Astrocyte (in vitro differentiated cells and primary cell): ENCODE measurements around the gene PTH1R. TPM values are rescaled to one million over a fixed set of nuclear protein-coding genes. Genes with fewer than 3 reads are reported as not detected.

ENCODE experiments used
- DNase-seq: peaks from one replicate; pipeline ENCODE4 v3.0.0-alpha.2; 2010; ENCODE audit warnings: low read depth
- FAIRE-seq: peaks from 2 replicates; lab custom pipeline; 2011; peaks lifted over from hg19 to GRCh38; lab: Jason Lieb, UNC
- H2AFZ ChIP-seq: 2 replicates; pipeline ENCODE4 v1.6.0; 2012; ENCODE audit warnings: low read depth, low read length, inconsistent platforms
- H3K27ac ChIP-seq: 2 replicates; pipeline ENCODE4 v1.5.1; 2011; ENCODE audit warnings: low read depth, low read length, inconsistent platforms
- H3K27me3 ChIP-seq: 2 replicates; pipeline ENCODE4 v1.6.0; 2011; ENCODE audit warnings: low read length, inconsistent platforms; ENCODE audit not compliant: insufficient read depth
- H3K36me3 ChIP-seq: 2 replicates; pipeline ENCODE4 v1.5.1; 2011; ENCODE audit warnings: low read length, inconsistent platforms; ENCODE audit not compliant: insufficient read depth
- H3K4me1 ChIP-seq: 2 replicates; pipeline ENCODE4 v1.5.1; 2011; ENCODE audit warnings: low read length, inconsistent platforms; ENCODE audit not compliant: insufficient read depth
- H3K4me2 ChIP-seq: 2 replicates; pipeline ENCODE4 v1.6.0; 2012; ENCODE audit warnings: low read length, inconsistent platforms
- H3K4me3 ChIP-seq: 2 replicates; pipeline ENCODE4 v1.5.1; 2011; ENCODE audit warnings: low read depth, mild to moderate bottlenecking, low read length, inconsistent platforms; ENCODE audit not compliant: insufficient read depth
- H3K79me2 ChIP-seq: 2 replicates; pipeline ENCODE4 v1.6.0; 2012; ENCODE audit warnings: mild to moderate bottlenecking, low read length, inconsistent platforms; ENCODE audit not compliant: insufficient read depth
- H3K9ac ChIP-seq: 2 replicates; pipeline ENCODE4 v1.6.0; 2012; ENCODE audit warnings: mild to moderate bottlenecking, low read length, inconsistent platforms
- H3K9me3 ChIP-seq: 2 replicates; pipeline ENCODE4 v1.5.1; 2012; ENCODE audit warnings: low read depth, mild to moderate bottlenecking, low read length, inconsistent platforms; ENCODE audit not compliant: insufficient read depth
- H4K20me1 ChIP-seq: 2 replicates; pipeline ENCODE4 v1.6.0; 2012; ENCODE audit warnings: low read length, inconsistent platforms; ENCODE audit not compliant: insufficient read depth
- H3K27ac Mint-ChIP-seq: one replicate; pipeline ENCODE4 v1.8.0; 2021; ENCODE audit warnings: mild to moderate bottlenecking, mixed read lengths; ENCODE audit not compliant: unreplicated experiment
- H3K27me3 Mint-ChIP-seq: one replicate; pipeline ENCODE4 v1.8.0; 2021; ENCODE audit warnings: low read depth, mixed read lengths; ENCODE audit not compliant: unreplicated experiment
- H3K36me3 Mint-ChIP-seq: one replicate; pipeline ENCODE4 v1.8.0; 2021; ENCODE audit warnings: low read depth, mixed read lengths; ENCODE audit not compliant: unreplicated experiment
- H3K4me1 Mint-ChIP-seq: one replicate; pipeline ENCODE4 v1.8.0; 2021; ENCODE audit warnings: low read depth, mixed read lengths; ENCODE audit not compliant: unreplicated experiment
- H3K4me3 Mint-ChIP-seq: one replicate; pipeline ENCODE4 v1.8.0; 2021; ENCODE audit warnings: mild to moderate bottlenecking, moderate library complexity, mixed read lengths; ENCODE audit not compliant: unreplicated experiment
- H3K9me3 Mint-ChIP-seq: one replicate; pipeline ENCODE4 v1.8.0; 2021; ENCODE audit warnings: mild to moderate bottlenecking, mixed read lengths; ENCODE audit not compliant: unreplicated experiment
- CTCF ChIP-seq: IDR thresholded peaks from 2 replicates; pipeline ENCODE4 v1.5.1; 2011; ENCODE audit warnings: low read depth, mild to moderate bottlenecking, inconsistent platforms, low read length, moderate library complexity; ENCODE audit not compliant: insufficient read depth
- EZH2 ChIP-seq: IDR thresholded peaks from 2 replicates; pipeline ENCODE4 v1.6.1; 2012; ENCODE audit warnings: mild to moderate bottlenecking, low read length, inconsistent platforms; ENCODE audit not compliant: insufficient read depth
- total RNA-seq: library from RNA; stranded (reverse); gene quantifications from 2 replicates; pipeline ENCODE4 v1.2.1, GENCODE V29; 2021

Gene PTH1R
- total RNA-seq, 1 donor from 2014 or later = 5.2 TPM

GRCh38 chr3:46893146-46893748, 15.7 kb downstream of the PTH1R start:
- TF ChIP-seq CTCF (no peak), EZH2 (no peak)
- no peaks in the 10 kb centered on the region for H3K36me3 ChIP-seq
- Mint-ChIP-seq H3K27me3 (peaks cover 72% of the 10 kb centered on the region), H3K27ac (no peak overlapping the region), H3K36me3 (no peaks in the 10 kb centered on the region), H3K9me3 (peaks cover 3% of the 10 kb centered on the region), H3K4me1 (peaks cover 3% of the 10 kb centered on the region), H3K4me3 (no peak overlapping the region)
- peaks cover 7% of the 10 kb centered on the region for H3K4me1 ChIP-seq
- no peak overlapping the region for H3K27ac ChIP-seq
- DNase-seq (no peak), FAIRE-seq (no peak)
- no peaks in the 10 kb centered on the region for H3K79me2 ChIP-seq
- H3K27me3 ChIP-seq = peaks cover 14% of the 10 kb centered on the region
- peaks cover 10% of the 10 kb centered on the region for H4K20me1 ChIP-seq
- H2AFZ ChIP-seq = no peak overlapping the region
- H3K4me2 ChIP-seq = peak overlapping the region; percentile 92
- H3K4me3 ChIP-seq = no peak overlapping the region
- H3K9me3 ChIP-seq = no peaks in the 10 kb centered on the region
- no peak overlapping the region for H3K9ac ChIP-seq

- H3K27me3 Mint-ChIP-seq = peaks cover 70% of the 10 kb centered on the region
- Histone ChIP-seq H3K9ac (no peak overlapping the region), H2AFZ (no peak overlapping the region), H3K27ac (no peak overlapping the region), H4K20me1 (peaks cover 10% of the 10 kb centered on the region), H3K4me2 (no peak overlapping the region), H3K4me1 (peaks cover 7% of the 10 kb centered on the region), H3K27me3 (peaks cover 14% of the 10 kb centered on the region), H3K9me3 (no peaks in the 10 kb centered on the region), H3K36me3 (no peaks in the 10 kb centered on the region), H3K79me2 (no peaks in the 10 kb centered on the region), H3K4me3 (no peak overlapping the region)
- peaks cover 3% of the 10 kb centered on the region for H3K4me1 Mint-ChIP-seq
- no peak for FAIRE-seq
- H3K36me3 Mint-ChIP-seq = no peaks in the 10 kb centered on the region
- DNase-seq = no peak
- H3K9me3 Mint-ChIP-seq = peaks cover 3% of the 10 kb centered on the region
- peak overlapping the region; percentile 18 for H3K27ac Mint-ChIP-seq
- TF ChIP-seq CTCF (no peak), EZH2 (no peak)
- H3K4me3 Mint-ChIP-seq = no peak overlapping the region
Observed at GRCh38 chr3:46893763-46894162, 16.2 kb downstream of the PTH1R start.

- H3K36me3 Mint-ChIP-seq = no peaks in the 10 kb centered on the region
- H3K9me3 ChIP-seq = no peaks in the 10 kb centered on the region
- peaks cover 7% of the 10 kb centered on the region for H3K4me1 ChIP-seq
- no peak overlapping the region for H3K27ac ChIP-seq
- H3K4me2 ChIP-seq = no peak overlapping the region
- H3K4me1 Mint-ChIP-seq = peaks cover 3% of the 10 kb centered on the region
- no peak for DNase-seq
- H2AFZ ChIP-seq = no peak overlapping the region
- peaks cover 3% of the 10 kb centered on the region for H3K9me3 Mint-ChIP-seq
- H3K27ac Mint-ChIP-seq = no peak overlapping the region
- H3K27me3 Mint-ChIP-seq = peaks cover 75% of the 10 kb centered on the region
- H3K36me3 ChIP-seq = no peaks in the 10 kb centered on the region
- TF ChIP-seq EZH2 (no peak), CTCF (no peak)
- H3K79me2 ChIP-seq = no peaks in the 10 kb centered on the region
- peaks cover 13% of the 10 kb centered on the region for H3K27me3 ChIP-seq
- H3K9ac ChIP-seq = no peak overlapping the region
- peaks cover 10% of the 10 kb centered on the region for H4K20me1 ChIP-seq
- no peak overlapping the region for H3K4me3 Mint-ChIP-seq
- no peak for FAIRE-seq
- H3K4me3 ChIP-seq = no peak overlapping the region
Observed at GRCh38 chr3:46894256-46894655, 16.7 kb downstream of the PTH1R start.
